Thoracic aorta (tissue), 2 donors: Measurements from ENCODE around the gene MACROD1. TPM values are rescaled to one million over a fixed set of nuclear protein-coding genes. Genes with fewer than 3 reads are reported as not detected.

Source experiments
- ATAC-seq: fragments of 150-250 bp; one replicate; pipeline ENCODE4 v1.8.0; 2017; ENCODE audit warnings: low read depth; ENCODE audit not compliant: insufficient number of reproducible peaks, low FRiP score
- DNase-seq: peaks from one replicate; pipeline ENCODE4 v3.0.0-alpha.2; 2020; ENCODE audit warnings: low spot score
- H3K27ac ChIP-seq, 2 donors: fragments of 200-600 bp; sonication (generic); 1 replicate in 1 of 2; 2 replicates in 1 of 2; pipeline ENCODE4 v1.5.1; 2016; ENCODE audit warnings: mild to moderate bottlenecking in 2 of 2, moderate library complexity in 2 of 2
- H3K27me3 ChIP-seq: fragments of 200-600 bp; sonication (generic); replicated peaks from 2 replicates; pipeline ENCODE4 v1.6.0; 2016; ENCODE audit warnings: mild to moderate bottlenecking; ENCODE audit not compliant: insufficient read depth
- H3K36me3 ChIP-seq: fragments of 200-600 bp; sonication (generic); one replicate; pipeline ENCODE4 v1.5.1; 2016
- H3K4me1 ChIP-seq, 2 donors: fragments of 200-600 bp; sonication (generic); 1 replicate in 1 of 2; 2 replicates in 1 of 2; pipeline versions ENCODE4 v1.5.1 to v1.6.0; 2016; ENCODE audit warnings: low read depth in 2 of 2, mild to moderate bottlenecking in 1 of 2; ENCODE audit not compliant: control insufficient read depth in 1 of 2
- H3K4me3 ChIP-seq: fragments of 200-600 bp; sonication (generic); 2 replicates; pipeline ENCODE4 v1.5.1; 2016; ENCODE audit warnings: mild to moderate bottlenecking
- H3K9me3 ChIP-seq: fragments of 200-600 bp; sonication (generic); 2 replicates; pipeline ENCODE4 v1.5.1; 2016
- total RNA-seq, 2 donors: library from RNA; depleted of rRNA; stranded (reverse); fragments of >200 nt; gene quantifications; one replicate each; pipeline versions ENCODE4 v1.1.0 to v1.2.3, GENCODE V29; 2016
- TF ChIP-seq, protein P1 (sequence below): fragments of 200-600 bp; sonication (generic); IDR thresholded peaks from one replicate; pipeline ENCODE4 v1.5.1; 2019; ENCODE audit warnings: antibody characterized with exemption

The MACROD1 gene
- total RNA-seq, 2 donors from 2014 or later: 15.8 to 17.6 TPM

DNA sequence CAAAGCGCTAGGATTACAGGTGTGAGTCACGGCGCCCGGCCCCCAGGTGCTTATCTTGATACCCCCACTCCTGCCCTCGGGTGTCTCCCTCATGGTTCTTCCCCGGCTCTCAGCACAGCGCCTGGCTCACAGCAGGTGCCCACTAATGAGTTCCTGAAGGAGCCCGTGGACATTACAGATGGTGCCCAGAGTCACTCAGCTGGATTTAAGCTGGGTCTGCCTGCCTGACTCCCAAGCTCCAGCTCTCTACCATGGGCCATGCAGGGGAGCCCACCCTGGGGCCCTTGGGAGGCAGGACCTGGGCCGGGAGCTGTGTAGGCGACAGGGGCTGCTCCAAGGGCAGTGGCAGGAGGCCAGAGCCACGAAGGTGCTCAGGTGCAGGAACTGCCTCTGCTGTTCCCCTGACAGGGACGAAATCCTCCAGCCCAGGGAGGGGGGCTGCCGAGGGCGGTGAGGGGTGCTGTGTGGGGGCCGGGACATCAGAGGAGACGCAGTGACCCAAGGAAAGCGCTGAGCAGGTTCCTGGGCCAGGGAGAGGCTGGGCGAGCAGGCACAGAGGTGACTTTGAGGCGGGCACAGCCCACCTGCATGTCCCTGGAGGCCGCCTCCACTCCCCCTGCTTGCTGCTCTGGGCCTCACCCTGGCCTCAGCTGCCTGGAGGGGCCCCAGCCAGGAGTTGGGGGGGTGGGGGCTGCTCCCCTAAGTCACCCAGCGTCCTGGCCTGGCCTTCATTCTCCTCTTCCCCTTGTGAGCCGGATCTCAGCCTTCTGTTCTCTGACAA lies 144.7 kb downstream of the MACROD1 start:
- no peak for DNase-seq
- no peaks in the 10 kb centered on the region for H3K4me1 ChIP-seq
- no peaks in the 10 kb centered on the region for H3K36me3 ChIP-seq
- no peaks in the 10 kb centered on the region for H3K27me3 ChIP-seq
- no peaks in the 10 kb centered on the region for H3K9me3 ChIP-seq
- ATAC-seq: no peak
- TF ChIP-seq, protein P1, sequence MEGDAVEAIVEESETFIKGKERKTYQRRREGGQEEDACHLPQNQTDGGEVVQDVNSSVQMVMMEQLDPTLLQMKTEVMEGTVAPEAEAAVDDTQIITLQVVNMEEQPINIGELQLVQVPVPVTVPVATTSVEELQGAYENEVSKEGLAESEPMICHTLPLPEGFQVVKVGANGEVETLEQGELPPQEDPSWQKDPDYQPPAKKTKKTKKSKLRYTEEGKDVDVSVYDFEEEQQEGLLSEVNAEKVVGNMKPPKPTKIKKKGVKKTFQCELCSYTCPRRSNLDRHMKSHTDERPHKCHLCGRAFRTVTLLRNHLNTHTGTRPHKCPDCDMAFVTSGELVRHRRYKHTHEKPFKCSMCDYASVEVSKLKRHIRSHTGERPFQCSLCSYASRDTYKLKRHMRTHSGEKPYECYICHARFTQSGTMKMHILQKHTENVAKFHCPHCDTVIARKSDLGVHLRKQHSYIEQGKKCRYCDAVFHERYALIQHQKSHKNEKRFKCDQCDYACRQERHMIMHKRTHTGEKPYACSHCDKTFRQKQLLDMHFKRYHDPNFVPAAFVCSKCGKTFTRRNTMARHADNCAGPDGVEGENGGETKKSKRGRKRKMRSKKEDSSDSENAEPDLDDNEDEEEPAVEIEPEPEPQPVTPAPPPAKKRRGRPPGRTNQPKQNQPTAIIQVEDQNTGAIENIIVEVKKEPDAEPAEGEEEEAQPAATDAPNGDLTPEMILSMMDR: no peak
- no peak overlapping the region for H3K27ac ChIP-seq
- no peak overlapping the region for H3K4me3 ChIP-seq

DNA sequence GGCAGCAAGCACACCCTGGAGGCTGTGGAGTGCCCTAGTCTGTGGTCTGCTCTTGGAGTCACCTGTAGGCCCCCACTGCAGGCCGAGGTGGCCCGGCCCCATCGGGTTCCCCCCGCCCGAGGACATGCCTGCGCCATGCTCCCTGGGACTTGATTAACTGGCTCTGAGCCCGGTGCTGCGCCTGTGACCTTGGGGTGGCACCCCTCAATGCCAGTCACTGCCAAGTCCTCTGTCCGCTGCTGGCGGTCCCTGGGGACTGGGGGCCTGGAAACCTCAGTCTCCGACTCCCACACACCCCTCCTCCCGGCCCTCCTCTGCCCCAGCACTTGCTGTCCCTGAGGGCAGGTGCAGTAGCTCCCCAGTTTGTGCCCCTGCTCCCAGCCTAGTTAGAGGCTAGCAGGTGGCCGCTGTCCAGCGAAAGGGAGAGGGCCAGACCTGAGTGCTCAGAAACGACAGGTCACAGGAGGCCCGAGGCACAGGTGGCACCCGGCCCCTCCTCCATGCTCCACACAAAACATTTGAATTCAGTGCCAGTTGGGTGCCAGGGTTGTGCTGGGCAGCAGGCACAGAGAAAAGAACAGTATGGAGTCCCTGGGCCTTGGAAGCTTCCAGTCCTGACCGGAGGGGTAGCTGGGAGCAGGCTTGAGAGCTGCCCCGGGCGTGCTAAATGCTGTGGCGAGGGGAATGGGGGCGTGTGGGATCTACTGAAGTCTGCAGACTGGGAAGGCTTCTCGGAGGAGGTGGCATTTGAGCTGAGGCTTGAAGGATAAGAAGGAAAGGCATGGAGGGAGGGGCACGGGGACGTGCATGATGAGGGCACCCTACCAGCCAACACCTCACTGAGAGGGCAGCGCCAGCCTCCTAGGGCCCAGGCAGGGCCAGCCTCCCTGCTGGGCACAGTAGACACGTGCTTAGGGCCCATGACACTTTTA lies 146.5 kb downstream of the MACROD1 start:
- ATAC-seq (no peak), DNase-seq (no peak)
- Histone ChIP-seq H3K27ac (no peak overlapping the region), H3K36me3 (no peaks in the 10 kb centered on the region), H3K4me1 (no peaks in the 10 kb centered on the region), H3K9me3 (no peaks in the 10 kb centered on the region), H3K27me3 (no peaks in the 10 kb centered on the region), H3K4me3 (no peak overlapping the region)
- TF ChIP-seq, protein P1: no peak

DNA sequence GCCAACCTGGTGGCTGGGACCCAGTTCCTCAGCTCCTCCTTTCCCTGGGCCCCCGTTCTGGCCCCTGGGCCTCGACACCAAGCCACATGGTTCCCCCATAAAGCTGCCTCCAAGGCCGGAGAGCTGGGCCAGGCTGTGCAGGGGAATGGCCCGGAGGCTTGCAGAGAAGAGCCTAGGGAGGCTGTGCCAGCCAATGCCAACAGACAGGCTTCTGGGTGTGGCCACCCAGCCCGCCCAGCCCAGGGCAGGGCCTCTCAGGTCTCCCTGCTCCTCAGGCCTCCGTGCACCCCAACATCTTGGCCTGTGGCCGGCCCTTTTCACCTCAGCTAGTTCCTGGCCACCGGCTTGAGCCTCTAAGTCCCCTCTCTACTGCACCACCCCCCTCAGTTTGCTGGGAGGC lies 147.6 kb downstream of the MACROD1 start:
- Histone ChIP-seq H3K27me3 (no peaks in the 10 kb centered on the region), H3K27ac (no peak overlapping the region), H3K4me3 (no peak overlapping the region), H3K4me1 (no peaks in the 10 kb centered on the region), H3K36me3 (no peaks in the 10 kb centered on the region), H3K9me3 (no peaks in the 10 kb centered on the region)
- ATAC-seq (no peak), DNase-seq (no peak)
- TF ChIP-seq, protein P1: no peak

DNA sequence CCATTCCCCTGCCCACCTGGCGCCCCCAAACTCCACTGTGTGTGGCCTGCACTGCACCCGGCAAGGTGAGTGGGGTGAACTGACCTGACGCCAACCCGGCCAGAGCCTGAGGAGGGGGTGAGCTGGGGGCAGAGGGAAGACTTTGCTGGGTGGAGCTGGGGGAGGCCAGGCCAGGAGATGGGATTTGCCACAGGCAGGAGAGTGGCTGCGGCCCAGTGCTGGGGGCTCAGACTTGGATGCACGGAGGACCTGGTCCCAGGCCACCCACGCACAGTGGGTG lies 148.0 kb downstream of the MACROD1 start:
- H3K4me1 ChIP-seq: no peaks in the 10 kb centered on the region
- no peaks in the 10 kb centered on the region for H3K27me3 ChIP-seq
- no peak overlapping the region for H3K27ac ChIP-seq
- H3K36me3 ChIP-seq: no peaks in the 10 kb centered on the region
- H3K4me3 ChIP-seq: no peak overlapping the region
- ATAC-seq (no peak), DNase-seq (no peak)
- TF ChIP-seq, protein P1: no peak
- no peaks in the 10 kb centered on the region for H3K9me3 ChIP-seq
